ES-I3 (cell line): ENCODE data around the gene MYO1E.

ENCODE experiments used
- H3K36me3 ChIP-seq: 2 replicates; pipeline ENCODE4 v1.6.1; 2013; ENCODE audit warnings: mild to moderate bottlenecking, low read length, control low read depth, moderate library complexity; ENCODE audit not compliant: insufficient read depth
- H3K4me1 ChIP-seq: 2 replicates; pipeline ENCODE4 v1.6.1; 2013; ENCODE audit warnings: mild to moderate bottlenecking, control low read depth, low read length; ENCODE audit not compliant: insufficient read depth
- H3K9ac ChIP-seq: 2 replicates; pipeline ENCODE4 v1.6.1; 2013; ENCODE audit warnings: low read depth, mild to moderate bottlenecking, low read length, moderate library complexity
- H3K9me3 ChIP-seq: 2 replicates; pipeline ENCODE4 v1.6.1; 2013; ENCODE audit warnings: mild to moderate bottlenecking, low read length, moderate library complexity; ENCODE audit not compliant: control insufficient read depth, insufficient read depth

Gene MYO1E

GRCh38 chr15:59306520-59307164 is 66.0 kb downstream of the MYO1E start:
- Histone ChIP-seq H3K36me3 (no peaks in the 10 kb centered on the region), H3K4me1 (peaks cover 4% of the 10 kb centered on the region; the same call in 1 of the 2 replicates), H3K9ac (no peak overlapping the region), H3K9me3 (no peaks in the 10 kb centered on the region)

GRCh38 chr15:59304807-59305206 is 67.9 kb downstream of the MYO1E start:
- peaks cover 4% of the 10 kb centered on the region; the same call in 1 of the 2 replicates for H3K4me1 ChIP-seq
- H3K9ac ChIP-seq: no peak overlapping the region
- no peaks in the 10 kb centered on the region for H3K9me3 ChIP-seq
- no peaks in the 10 kb centered on the region for H3K36me3 ChIP-seq

- H3K9ac ChIP-seq: no peak overlapping the region
- peaks cover 4% of the 10 kb centered on the region; the same call in 1 of the 2 replicates for H3K4me1 ChIP-seq
- no peaks in the 10 kb centered on the region for H3K36me3 ChIP-seq
- no peaks in the 10 kb centered on the region for H3K9me3 ChIP-seq
These were observed 68.5 kb downstream of the MYO1E start for GRCh38 chr15:59304034-59304795.

- Histone ChIP-seq H3K4me1 (peaks cover 4% of the 10 kb centered on the region; the same call in 1 of the 2 replicates), H3K36me3 (no peaks in the 10 kb centered on the region), H3K9ac (no peak overlapping the region)
These were observed 69.0 kb downstream of the MYO1E start for GRCh38 chr15:59303633-59304032.

GRCh38 chr15:59303136-59303535 is 69.5 kb downstream of the MYO1E start:
- Histone ChIP-seq H3K36me3 (no peaks in the 10 kb centered on the region), H3K9ac (no peak overlapping the region), H3K4me1 (peaks cover 4% of the 10 kb centered on the region; the same call in 1 of the 2 replicates)

More at GRCh38 chr15:59303633-59304032, 69.0 kb downstream of the MYO1E start:
- H3K9me3 ChIP-seq: no peaks in the 10 kb centered on the region

GRCh38 chr15:59301527-59301926 is 71.1 kb downstream of the MYO1E start:
- H3K36me3 ChIP-seq: no peaks in the 10 kb centered on the region
- H3K9me3 ChIP-seq: no peaks in the 10 kb centered on the region
- peaks cover 4% of the 10 kb centered on the region; the same call in 1 of the 2 replicates for H3K4me1 ChIP-seq
- no peak overlapping the region for H3K9ac ChIP-seq

More at GRCh38 chr15:59303136-59303535, 69.5 kb downstream of the MYO1E start:
- H3K9me3 ChIP-seq: no peaks in the 10 kb centered on the region

- Histone ChIP-seq H3K4me1 (peaks cover 12% of the 10 kb centered on the region), H3K36me3 (no peaks in the 10 kb centered on the region), H3K9ac (no peak overlapping the region)
These were observed 72.0 kb downstream of the MYO1E start for GRCh38 chr15:59300618-59301139.

GRCh38 chr15:59299929-59300617 is 72.6 kb downstream of the MYO1E start:
- no peak overlapping the region for H3K9ac ChIP-seq
- H3K9me3 ChIP-seq: no peaks in the 10 kb centered on the region
- H3K4me1 ChIP-seq: peaks cover 18% of the 10 kb centered on the region
- no peaks in the 10 kb centered on the region for H3K36me3 ChIP-seq

More at GRCh38 chr15:59300618-59301139, 72.0 kb downstream of the MYO1E start:
- no peaks in the 10 kb centered on the region for H3K9me3 ChIP-seq

- peaks cover 22% of the 10 kb centered on the region for H3K4me1 ChIP-seq
- no peaks in the 10 kb centered on the region for H3K9me3 ChIP-seq
- no peak overlapping the region for H3K9ac ChIP-seq
- no peaks in the 10 kb centered on the region for H3K36me3 ChIP-seq
These were observed 73.8 kb downstream of the MYO1E start for GRCh38 chr15:59298854-59299250.

GRCh38 chr15:59298225-59298853 is 74.3 kb downstream of the MYO1E start:
- Histone ChIP-seq H3K4me1 (peaks cover 22% of the 10 kb centered on the region), H3K9ac (no peak overlapping the region), H3K9me3 (no peaks in the 10 kb centered on the region), H3K36me3 (no peaks in the 10 kb centered on the region)

GRCh38 chr15:59296181-59296617 is 76.5 kb downstream of the MYO1E start:
- Histone ChIP-seq H3K9me3 (no peaks in the 10 kb centered on the region), H3K9ac (no peak overlapping the region), H3K36me3 (no peaks in the 10 kb centered on the region), H3K4me1 (peaks cover 34% of the 10 kb centered on the region)

- Histone ChIP-seq H3K4me1 (peaks cover 34% of the 10 kb centered on the region), H3K36me3 (no peaks in the 10 kb centered on the region), H3K9me3 (no peaks in the 10 kb centered on the region), H3K9ac (no peak overlapping the region)
These were observed 77.2 kb downstream of the MYO1E start for GRCh38 chr15:59295261-59296001.

- H3K9ac ChIP-seq: no peak overlapping the region
- no peaks in the 10 kb centered on the region for H3K36me3 ChIP-seq
- peaks cover 34% of the 10 kb centered on the region for H3K4me1 ChIP-seq
- no peaks in the 10 kb centered on the region for H3K9me3 ChIP-seq
These were observed 78.0 kb downstream of the MYO1E start for GRCh38 chr15:59294574-59295260.
